Umbilical cord (tissue), 1 donor: ENCODE measurements around the gene LCE3C. TPM values are rescaled to one million over a fixed set of nuclear protein-coding genes. Genes with fewer than 3 reads are reported as not detected.

Experiments
- total RNA-seq: library from RNA; depleted of rRNA; stranded (reverse); fragments of >200 nt; gene quantifications from one replicate; pipeline ENCODE4 v1.2.3, GENCODE V29; 2014; ENCODE audit warnings: low replicate concordance; ENCODE audit not compliant: insufficient read depth

LCE3C gene
- total RNA-seq, 1 donor from 2014 or later: not detected

Other genes with a start within 250 kb of the LCE3C start
- 2.4 TPM for gene FLG2, start 240.2 kb upstream of the LCE3C start, total RNA-seq
- 0.72 TPM for gene CRNN, start 186.0 kb upstream of the LCE3C start, total RNA-seq
- not detected for gene LCE5A, start 89.4 kb upstream of the LCE3C start, total RNA-seq
- not detected for gene CRCT1, start 85.8 kb upstream of the LCE3C start, total RNA-seq
- not detected for gene LCE3E, start 33.5 kb upstream of the LCE3C start, total RNA-seq
- gene LCE3D, start 19.7 kb upstream of the LCE3C start, total RNA-seq: 2.4 TPM
- gene LCE3B, start 13.6 kb downstream of the LCE3C start, total RNA-seq: not detected
- not detected for gene LCE3A, start 22.9 kb downstream of the LCE3C start, total RNA-seq
- not detected for gene LCE2D, start 63.1 kb downstream of the LCE3C start, total RNA-seq
- gene LCE2C, start 75.0 kb downstream of the LCE3C start, total RNA-seq: not detected
- gene LCE2B, start 85.9 kb downstream of the LCE3C start, total RNA-seq: not detected
- gene LCE2A, start 98.1 kb downstream of the LCE3C start, total RNA-seq: not detected
- gene LCE4A, start 107.9 kb downstream of the LCE3C start, total RNA-seq: not detected
- gene KPRP, start 157.8 kb downstream of the LCE3C start, total RNA-seq: 1.7 TPM
- gene LCE1F, start 174.9 kb downstream of the LCE3C start, total RNA-seq: not detected
- gene LCE1E, start 186.0 kb downstream of the LCE3C start, total RNA-seq: not detected
- not detected for gene LCE1D, start 196.5 kb downstream of the LCE3C start, total RNA-seq
- gene LCE1C, start 206.4 kb downstream of the LCE3C start, total RNA-seq: not detected
- not detected for gene LCE1B, start 211.7 kb downstream of the LCE3C start, total RNA-seq
- gene LCE1A, start 227.2 kb downstream of the LCE3C start, total RNA-seq: not detected
- not detected for gene LCE6A, start 242.6 kb downstream of the LCE3C start, total RNA-seq